Measurements from ENCODE around the gene RASAL1.

The RASAL1 gene

GRCh38 chr12:113057565-113058485 lies 77.7 kb downstream of the RASAL1 start:
- DNase-seq (ENCODE audit: low read depth in 2 of 2): no peak

- DNase-seq (ENCODE audit: low read depth in 2 of 2): no peak
Measured at GRCh38 chr12:113056631-113057488, 78.7 kb downstream of the RASAL1 start, which contains the start of gene DTX1. DTX1 (plus strand) TSS chr12:113056730; CDS start chr12:113058193, 1,463 bp downstream.

GRCh38 chr12:113056381-113056630 lies 79.3 kb downstream of the RASAL1 start:
- no peak for DNase-seq (ENCODE audit: low read depth in 2 of 2)

- DNase-seq (ENCODE audit: low read depth in 2 of 2): no peak
Measured at GRCh38 chr12:113055594-113056380, 79.8 kb downstream of the RASAL1 start.

- DNase-seq (ENCODE audit: low read depth in 2 of 2): no peak
Measured at GRCh38 chr12:113054948-113055486, 80.5 kb downstream of the RASAL1 start.

- DNase-seq (ENCODE audit: low read depth in 2 of 2): no peak
Measured at GRCh38 chr12:113052326-113052725, 83.2 kb downstream of the RASAL1 start.

- DNase-seq (ENCODE audit: low read depth in 2 of 2): no peak
Measured at GRCh38 chr12:113051759-113052158, 83.8 kb downstream of the RASAL1 start.

- no peak for DNase-seq (ENCODE audit: low read depth in 2 of 2)
Measured at GRCh38 chr12:113050795-113051194, 84.8 kb downstream of the RASAL1 start.

- no peak for DNase-seq (ENCODE audit: low read depth in 2 of 2)
Measured at GRCh38 chr12:113049976-113050742, 85.4 kb downstream of the RASAL1 start.
